Kidney epithelial cell (primary cell): ENCODE measurements around the gene CLSTN2. TPM values are rescaled to one million over a fixed set of nuclear protein-coding genes. Genes with fewer than 3 reads are reported as not detected.
A peak's percentile ranks its signal among the peaks of the same experiment; 100 is the strongest.

Experiments used
- DNase-seq: peaks from one replicate; pipeline ENCODE4 v3.0.0-alpha.2; 2010; ENCODE audit warnings: low read depth
- H3K27me3 ChIP-seq: 2 replicates; pipeline ENCODE4 v1.6.0; 2011; ENCODE audit warnings: low read length; ENCODE audit not compliant: control insufficient read depth, insufficient read depth
- H3K36me3 ChIP-seq: 2 replicates; pipeline ENCODE4 v1.5.1; 2011; ENCODE audit warnings: low read length; ENCODE audit not compliant: control insufficient read depth, insufficient read depth
- H3K4me3 ChIP-seq: 2 replicates; pipeline ENCODE4 v1.5.1; 2011; ENCODE audit warnings: low read depth, mild to moderate bottlenecking, control low read depth, low read length
- total RNA-seq: library from RNA; depleted of rRNA; stranded (reverse); fragments of >200 nt; gene quantifications from 2 replicates; pipeline ENCODE4 v1.2.3, GENCODE V29; 2015
- TF ChIP-seq, protein P1 (sequence below): IDR thresholded peaks from 2 replicates; pipeline ENCODE4 v1.5.1; 2011; ENCODE audit warnings: mild to moderate bottlenecking, moderate library complexity, low read length, control low read depth, inconsistent platforms; ENCODE audit not compliant: insufficient read depth, poor library complexity, severe bottlenecking

The CLSTN2 gene
- total RNA-seq, 1 donor from 2014 or later = 10.9 TPM

DNA sequence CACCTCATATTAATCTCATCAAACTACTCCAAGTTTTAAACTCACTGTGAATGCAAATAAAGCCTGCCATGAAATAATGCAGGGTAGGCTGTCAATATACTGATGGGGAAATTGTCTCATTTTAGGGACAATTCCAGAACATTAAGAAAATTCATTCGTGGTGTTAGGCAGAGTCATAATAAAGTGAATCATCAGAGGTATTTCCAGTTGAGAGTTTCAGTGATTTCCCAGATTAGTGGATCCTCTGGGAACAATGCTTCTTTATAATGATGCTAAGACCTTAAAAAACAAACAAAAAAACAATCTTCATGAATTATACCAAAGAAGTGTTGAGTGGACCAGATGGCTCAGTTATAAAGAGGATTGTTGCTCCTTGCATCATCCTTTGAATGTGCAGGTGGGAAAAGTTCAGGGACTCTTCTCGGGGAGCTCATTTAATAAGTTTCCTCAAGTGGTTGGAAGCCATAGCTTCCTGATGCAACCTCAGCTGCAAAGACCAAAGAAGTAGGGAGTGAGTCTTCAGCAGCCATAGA, 381.9 kb downstream of the CLSTN2 start:
- H3K36me3 ChIP-seq = no peaks in the 10 kb centered on the region
- DNase-seq = peak; percentile 1
- no peaks in the 10 kb centered on the region for H3K27me3 ChIP-seq
- TF ChIP-seq, protein P1, sequence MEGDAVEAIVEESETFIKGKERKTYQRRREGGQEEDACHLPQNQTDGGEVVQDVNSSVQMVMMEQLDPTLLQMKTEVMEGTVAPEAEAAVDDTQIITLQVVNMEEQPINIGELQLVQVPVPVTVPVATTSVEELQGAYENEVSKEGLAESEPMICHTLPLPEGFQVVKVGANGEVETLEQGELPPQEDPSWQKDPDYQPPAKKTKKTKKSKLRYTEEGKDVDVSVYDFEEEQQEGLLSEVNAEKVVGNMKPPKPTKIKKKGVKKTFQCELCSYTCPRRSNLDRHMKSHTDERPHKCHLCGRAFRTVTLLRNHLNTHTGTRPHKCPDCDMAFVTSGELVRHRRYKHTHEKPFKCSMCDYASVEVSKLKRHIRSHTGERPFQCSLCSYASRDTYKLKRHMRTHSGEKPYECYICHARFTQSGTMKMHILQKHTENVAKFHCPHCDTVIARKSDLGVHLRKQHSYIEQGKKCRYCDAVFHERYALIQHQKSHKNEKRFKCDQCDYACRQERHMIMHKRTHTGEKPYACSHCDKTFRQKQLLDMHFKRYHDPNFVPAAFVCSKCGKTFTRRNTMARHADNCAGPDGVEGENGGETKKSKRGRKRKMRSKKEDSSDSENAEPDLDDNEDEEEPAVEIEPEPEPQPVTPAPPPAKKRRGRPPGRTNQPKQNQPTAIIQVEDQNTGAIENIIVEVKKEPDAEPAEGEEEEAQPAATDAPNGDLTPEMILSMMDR = no peak
- H3K4me3 ChIP-seq = no peak overlapping the region

DNA sequence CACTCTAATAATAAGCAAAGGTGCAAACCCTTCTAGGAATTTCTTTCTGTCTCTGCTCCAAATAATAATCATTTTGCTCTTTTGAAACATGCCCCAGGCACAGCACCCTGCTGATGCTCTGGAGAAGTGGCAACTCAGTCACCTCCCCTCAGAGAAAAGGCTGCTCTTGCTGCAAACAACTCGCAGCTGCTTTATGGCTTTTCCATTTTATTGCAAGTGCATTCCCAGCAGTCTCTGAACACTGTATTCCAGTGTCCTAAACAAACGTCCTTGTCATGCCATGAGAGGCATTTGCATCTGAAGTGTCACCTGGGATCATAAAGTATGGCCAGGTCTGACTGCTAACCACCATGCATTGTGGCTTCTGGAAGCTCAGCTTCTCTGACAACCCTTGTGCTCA, 384.8 kb downstream of the CLSTN2 start:
- DNase-seq = no peak
- TF ChIP-seq, protein P1 = no peak

DNA sequence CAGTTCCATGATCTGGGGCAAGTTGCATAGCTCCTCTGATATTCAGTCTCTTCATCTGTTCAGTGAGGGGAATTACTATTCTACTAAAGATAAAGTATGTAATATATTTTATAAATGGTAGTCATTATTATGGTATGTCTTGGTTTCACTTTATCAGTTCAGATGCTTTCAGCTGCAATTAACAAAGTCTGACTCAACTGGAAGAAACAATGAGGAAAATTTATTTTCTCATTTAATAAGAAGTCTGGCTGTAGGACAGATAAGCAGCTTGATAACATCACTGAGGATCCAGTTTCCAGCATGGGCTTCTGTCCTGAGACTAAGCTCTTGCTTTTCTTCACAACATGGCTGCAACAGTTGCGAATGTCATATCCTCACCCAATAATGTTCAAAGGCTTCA, 388.6 kb downstream of the CLSTN2 start:
- Histone ChIP-seq H3K27me3 (no peaks in the 10 kb centered on the region), H3K36me3 (no peaks in the 10 kb centered on the region), H3K4me3 (no peak overlapping the region)
- TF ChIP-seq, protein P1 = no peak
- DNase-seq = no peak

More for the DNA sequence above, 384.8 kb downstream of the CLSTN2 start:
- Histone ChIP-seq H3K36me3 (no peaks in the 10 kb centered on the region), H3K27me3 (no peaks in the 10 kb centered on the region), H3K4me3 (no peak overlapping the region)

DNA sequence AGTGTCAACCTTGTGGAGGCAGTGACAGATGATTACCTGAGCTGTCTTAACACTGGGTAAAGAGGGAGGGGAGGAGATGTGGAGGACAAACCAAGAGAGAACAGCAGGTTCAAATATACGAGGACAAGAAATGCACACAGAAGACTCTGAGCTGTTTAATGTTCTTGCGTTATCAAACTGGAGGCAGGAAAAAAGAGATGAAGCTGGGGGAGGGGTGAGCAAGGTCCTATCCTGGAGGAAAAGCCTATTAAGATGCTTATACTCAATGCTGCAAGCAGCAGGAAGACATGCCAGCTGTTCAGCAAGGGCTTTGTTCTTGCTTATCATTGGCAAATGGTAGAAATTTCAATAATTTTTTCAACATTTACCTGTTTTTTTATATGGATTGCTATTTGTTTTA, 397.1 kb downstream of the CLSTN2 start:
- no peak for DNase-seq
- no peak overlapping the region for H3K4me3 ChIP-seq
- H3K36me3 ChIP-seq = no peaks in the 10 kb centered on the region
- TF ChIP-seq, protein P1 = no peak
- H3K27me3 ChIP-seq = peaks cover 3% of the 10 kb centered on the region

DNA sequence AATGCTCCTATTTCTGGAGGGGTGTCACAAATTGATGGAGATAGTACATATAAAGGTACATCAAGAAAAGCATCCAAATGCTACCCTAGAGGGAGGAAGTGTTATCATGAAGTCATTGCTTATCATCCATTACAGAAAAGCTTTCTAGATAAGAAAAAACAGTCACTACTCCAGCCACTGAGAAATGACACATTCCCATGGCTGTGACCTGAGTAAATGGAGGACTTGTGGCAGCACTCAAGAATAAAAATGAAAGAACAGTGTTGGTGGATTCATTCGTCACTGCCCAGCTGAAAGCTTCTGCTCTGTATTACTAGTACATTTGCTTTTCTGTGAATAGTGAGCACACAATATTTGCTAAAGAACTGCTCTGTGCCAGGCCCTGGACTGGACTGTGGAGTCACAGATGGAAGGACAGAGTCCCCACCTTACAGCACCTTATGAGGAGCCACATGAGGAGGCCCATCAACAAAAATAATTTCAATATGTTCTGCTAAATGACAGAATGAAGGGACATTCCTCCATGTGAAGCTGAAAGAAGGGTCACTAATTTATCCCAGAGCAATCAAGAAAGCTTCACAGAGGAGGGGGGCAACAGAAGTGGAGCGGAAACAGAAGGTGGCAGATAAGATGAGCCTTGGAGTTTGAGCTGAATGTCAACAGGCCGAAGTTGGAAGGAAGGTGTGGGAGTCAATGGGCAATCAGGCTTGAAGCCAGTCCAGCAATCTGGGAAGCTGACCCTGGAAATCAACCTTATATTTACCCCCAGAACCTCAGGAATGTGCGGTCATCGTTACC, 399.3 kb downstream of the CLSTN2 start:
- TF ChIP-seq, protein P1 = no peak
- Histone ChIP-seq H3K27me3 (peaks cover 3% of the 10 kb centered on the region), H3K4me3 (no peak overlapping the region), H3K36me3 (no peaks in the 10 kb centered on the region)
- DNase-seq = peak; percentile 29

DNA sequence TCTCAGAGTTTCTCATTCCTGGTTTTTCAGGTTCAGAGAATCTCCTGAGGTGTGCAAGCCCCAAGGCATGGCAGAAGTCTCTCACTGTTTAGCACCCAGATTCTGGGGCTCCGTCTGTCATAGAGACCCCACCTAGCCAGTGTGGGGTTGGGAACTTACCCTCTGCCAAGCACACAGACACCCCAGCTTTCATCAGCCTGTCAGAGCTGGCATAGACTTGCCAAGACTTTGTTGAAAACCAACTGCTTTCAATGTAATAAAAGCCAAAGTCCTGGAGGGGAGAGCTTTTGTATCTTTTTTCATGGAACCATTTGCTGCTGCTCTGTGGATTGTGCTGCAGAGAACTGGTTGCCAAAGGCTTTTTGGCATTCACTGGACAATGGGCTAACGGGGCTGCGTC, 401.5 kb downstream of the CLSTN2 start:
- Histone ChIP-seq H3K36me3 (no peaks in the 10 kb centered on the region), H3K27me3 (peaks cover 3% of the 10 kb centered on the region), H3K4me3 (no peak overlapping the region)
- DNase-seq = no peak
- TF ChIP-seq, protein P1 = no peak
